GM19351 (cell line): ENCODE data around the gene MED17.
"Not testable (repeated sequence)": the region's sequence is repeated elsewhere in the genome, so short reads cannot be mapped to it uniquely, and the experiment has no call there.

Source experiments
- ATAC-seq: cut with Tn5 transposase; IDR thresholded peaks from one replicate; pipeline ENCODE4 v1.9.1; 2021; ENCODE audit warnings: mild to moderate bottlenecking, moderate library complexity; ENCODE audit not compliant: unreplicated experiment

MED17 gene, protein sequence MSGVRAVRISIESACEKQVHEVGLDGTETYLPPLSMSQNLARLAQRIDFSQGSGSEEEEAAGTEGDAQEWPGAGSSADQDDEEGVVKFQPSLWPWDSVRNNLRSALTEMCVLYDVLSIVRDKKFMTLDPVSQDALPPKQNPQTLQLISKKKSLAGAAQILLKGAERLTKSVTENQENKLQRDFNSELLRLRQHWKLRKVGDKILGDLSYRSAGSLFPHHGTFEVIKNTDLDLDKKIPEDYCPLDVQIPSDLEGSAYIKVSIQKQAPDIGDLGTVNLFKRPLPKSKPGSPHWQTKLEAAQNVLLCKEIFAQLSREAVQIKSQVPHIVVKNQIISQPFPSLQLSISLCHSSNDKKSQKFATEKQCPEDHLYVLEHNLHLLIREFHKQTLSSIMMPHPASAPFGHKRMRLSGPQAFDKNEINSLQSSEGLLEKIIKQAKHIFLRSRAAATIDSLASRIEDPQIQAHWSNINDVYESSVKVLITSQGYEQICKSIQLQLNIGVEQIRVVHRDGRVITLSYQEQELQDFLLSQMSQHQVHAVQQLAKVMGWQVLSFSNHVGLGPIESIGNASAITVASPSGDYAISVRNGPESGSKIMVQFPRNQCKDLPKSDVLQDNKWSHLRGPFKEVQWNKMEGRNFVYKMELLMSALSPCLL

DNA sequence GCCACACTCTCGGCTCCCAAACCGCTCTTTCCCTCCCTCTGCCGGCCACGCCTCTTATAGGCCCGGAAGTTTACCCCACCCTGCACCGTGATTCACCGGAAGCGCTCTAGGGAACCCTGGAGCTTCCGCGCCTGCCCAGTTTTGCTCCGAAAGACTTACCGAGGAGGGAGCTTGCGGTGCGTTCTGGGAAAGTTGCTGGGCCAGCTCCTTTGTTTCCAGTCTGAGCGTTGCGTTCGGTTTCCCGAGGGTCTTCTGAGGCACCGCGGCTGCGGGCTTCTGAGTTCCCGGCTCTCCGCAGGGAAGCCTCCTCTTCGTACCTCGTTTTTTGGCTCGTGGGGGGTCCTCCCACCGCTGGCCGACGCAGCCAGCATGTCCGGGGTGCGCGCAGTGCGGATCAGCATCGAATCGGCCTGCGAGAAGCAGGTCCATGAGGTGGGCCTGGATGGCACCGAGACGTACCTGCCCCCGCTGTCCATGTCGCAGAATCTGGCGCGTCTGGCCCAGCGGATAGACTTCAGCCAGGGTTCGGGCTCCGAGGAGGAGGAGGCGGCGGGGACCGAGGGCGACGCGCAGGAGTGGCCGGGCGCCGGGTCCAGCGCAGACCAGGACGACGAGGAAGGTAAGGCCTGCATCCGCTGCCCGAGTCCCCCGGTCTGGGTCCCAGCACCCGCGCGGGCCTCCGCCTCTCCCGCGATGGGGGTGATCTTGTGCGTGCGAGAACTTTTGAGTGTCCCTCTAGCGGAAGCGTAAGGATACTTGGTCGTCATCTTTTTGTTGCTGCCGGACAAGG, at the start of gene MED17:
Gene MED17, plus strand, starts transcription at position 138 of the 790 bp plus-strand sequence. Its CDS starts 232 bp downstream, at position 370.
- peak; percentile 92 for ATAC-seq

DNA sequence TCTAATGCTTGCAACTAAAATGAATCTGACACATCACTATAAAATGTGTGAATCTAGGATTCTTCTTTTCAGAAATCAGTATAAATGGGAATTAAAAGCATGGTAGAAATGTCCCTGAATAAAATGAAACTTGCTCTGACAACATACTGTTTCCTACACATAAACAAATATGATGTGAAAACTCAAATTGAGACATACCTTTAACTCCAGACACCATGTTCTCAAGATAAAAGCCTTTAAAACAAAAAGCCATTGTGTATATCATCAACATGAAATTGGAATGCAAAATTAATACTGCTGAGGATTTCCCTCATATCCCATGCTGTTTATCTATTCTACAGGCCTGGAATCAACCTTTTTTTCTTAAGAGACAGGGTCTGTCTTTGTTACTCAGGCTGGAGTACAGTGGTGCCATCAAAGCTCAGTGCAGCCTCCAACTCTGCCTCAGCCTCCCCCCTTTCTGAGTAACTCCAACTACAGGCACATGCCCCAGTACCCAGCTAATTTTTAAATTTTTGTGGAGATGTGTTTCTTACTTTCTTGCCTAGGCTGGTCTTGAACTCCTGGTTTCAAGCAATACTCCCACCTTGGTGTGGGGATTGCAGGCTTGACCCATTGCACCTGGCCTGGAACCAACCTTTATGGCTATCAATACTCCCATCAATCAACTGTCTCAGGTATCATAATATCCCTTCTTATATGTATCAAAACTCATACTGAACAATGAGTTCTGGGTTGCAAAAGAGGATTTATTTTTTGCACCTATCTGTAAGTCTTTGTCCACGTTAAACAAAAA, 49.5 kb upstream of the MED17 start:
- no peak for ATAC-seq

DNA sequence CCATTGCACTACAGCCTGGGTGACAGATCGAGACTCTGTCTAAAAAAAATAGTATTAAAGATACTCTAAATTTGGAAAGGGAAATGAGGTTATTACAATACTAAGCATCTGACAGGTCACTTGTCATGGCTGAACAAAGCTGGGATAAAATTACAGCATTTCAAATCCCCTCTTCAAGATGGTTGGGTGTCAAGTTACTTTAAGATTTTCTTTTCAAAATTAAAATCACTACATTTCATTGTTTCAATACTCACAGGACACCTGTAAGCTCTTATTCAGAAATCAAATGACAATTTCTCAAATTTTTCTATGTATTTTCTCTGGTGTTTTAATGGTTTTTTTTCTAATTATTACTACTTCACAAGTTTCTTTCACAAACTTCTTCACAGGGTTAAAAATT, 48.5 kb upstream of the MED17 start:
- no peak for ATAC-seq

DNA sequence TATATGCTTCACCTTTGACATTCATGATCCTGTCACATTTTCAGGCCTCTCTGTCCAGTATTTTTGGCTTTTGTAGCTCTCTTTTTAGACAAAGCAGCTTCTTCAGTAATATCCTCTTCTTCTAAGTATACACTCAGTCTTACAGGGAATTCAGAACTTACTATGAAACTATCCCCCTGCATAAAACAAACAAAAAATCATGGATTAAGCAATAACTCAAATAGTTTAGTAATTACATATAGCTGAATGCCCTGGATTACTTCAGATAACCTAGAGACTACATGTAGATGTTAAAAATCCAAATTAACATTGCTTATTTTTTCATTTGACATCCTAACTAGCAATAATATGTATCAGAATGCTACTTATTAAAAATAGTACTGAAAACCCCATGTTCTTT, 48.0 kb upstream of the MED17 start:
- ATAC-seq: no peak

DNA sequence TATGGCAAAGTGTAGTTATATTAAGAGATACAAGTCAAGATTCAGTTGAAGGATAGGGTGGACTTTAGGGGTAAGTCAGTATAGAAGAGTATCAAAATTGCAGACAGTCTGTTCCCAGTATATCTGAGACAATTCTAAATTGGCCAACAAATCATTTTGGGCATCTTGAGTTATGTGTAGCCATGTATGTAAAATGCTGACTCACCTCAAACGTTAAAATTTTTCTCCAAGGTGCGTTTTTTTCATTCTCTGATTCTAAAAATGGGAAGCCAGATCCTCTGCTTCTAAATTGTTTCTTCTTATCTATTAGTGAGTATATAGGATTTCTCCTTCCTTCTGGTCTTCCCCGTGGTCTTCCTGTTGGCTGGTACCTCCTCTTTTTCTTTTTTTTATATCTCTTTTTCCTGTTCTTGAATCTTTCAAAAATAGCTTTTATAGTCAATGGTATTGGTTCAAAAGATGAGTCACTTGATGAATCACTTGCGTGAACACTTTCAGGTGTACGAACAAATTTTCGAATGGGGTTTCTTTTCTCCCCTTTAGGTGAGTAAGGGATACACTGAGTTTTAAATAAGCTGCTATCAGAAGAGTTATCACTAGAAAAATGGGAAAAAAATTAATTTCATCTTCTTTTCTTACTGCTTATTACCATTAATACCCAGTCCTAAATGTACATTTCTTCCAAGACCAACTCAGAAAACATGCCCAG, 46.0 kb upstream of the MED17 start:
- ATAC-seq: no peak

DNA sequence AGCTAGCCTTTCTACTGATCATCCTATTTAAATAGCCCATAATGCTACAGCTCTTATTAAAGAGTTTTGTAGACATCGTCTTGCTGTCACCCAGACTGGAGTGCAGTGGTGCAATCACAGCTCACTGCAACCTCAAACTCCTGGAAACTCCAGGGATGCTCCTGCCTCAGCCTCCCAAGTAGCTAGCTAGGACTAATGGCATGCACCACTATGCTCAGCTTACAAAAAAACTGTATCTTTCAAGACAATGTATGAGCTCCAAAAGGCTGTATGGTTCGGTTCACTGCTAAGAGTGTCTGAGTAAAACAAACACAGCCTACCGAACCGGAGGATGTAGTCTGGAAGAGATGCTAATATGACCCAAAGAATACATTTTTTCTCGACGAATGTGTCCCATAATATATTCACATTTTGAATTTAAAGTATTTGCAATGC, 45.4 kb upstream of the MED17 start:
- no peak for ATAC-seq

DNA sequence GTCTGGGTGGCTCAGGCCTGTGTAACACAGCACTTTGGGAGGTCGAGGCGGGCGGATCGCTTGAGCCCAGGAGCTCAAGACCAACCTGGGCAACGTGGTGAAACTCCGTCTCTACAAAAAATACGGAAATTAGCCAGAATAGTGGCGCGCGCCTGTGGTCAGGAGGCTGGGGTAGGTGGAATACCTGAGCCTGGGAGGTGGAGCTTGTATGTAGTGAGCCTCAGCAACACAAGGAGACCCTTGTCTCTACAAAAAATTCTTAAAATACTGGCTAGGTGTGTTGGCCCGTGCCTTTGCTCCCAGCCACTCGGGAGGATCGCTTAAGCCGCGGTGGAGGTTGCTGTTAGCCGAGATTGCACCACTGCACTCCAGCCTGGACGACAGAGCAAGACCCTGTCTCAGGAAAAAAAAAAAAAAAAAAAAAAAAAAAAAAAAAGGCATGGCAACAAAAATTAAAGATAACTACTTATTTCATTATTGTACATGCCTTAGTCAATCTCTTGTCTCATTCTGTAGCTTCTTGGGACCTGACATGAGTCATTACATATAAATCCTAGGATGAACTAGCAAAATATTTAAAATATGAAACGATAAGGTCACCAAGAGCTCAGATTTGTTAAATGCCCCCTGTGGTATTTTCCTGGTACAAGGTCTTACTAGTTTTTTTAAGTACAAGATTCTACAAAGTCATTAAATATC, 43.9 kb upstream of the MED17 start:
- peak; percentile 20 for ATAC-seq

DNA sequence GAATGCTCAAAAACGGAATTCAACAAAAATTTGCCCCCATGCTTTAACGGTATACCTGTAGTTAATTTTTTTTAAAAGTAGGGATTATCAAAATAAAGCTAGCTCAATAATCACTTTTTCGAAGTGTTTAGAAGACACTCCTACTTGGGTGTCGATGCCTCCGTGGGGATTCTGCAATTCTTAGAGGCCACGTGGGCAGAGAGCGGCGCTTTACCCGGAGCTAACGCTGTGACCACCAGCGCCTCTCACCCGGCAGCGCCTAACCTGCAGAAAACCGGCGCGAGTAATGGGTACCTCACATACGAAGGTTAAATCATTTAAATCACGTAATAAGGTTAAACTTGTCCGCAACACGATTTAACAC, 43.4 kb upstream of the MED17 start:
- peak; percentile 34 for ATAC-seq

DNA sequence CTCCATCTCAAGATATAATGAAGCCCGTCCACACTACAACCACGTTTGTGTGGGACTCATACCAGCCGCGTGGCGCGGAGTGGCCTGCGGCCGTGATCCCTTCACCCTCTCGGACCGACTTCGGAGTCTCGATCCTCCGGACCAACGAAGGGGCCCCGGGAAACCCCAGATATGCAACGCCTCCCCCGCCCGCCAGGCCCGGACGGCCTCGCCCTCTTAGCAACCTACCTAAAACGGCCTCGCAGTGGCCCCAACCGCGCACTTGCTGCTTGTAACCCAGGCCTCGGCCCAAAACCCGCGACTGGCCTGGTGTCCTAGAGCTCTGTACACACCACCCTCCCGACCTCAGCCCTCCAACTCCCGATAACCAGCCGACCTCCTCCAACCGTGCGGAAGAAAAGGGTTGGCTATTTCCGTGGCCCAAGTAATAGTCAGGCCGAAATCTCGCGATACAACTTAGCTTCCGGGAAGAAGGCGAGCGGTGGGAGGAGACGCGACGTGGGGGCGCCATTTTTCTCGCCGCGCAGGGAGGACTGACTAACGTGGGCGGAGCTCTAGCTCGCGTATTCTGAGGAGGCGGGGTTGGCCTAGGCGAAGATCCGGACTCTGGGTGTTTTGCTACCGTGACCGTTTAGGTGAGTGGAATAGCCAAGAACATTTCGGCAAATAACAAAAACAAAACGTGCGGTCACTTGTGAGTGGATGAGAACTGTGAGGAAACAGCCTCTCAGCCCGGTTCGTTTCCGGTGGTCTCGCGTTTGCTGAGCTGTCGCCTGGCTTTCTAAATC, 42.8 kb upstream of the MED17 start, which contains the start of the genes C11orf54 and TAF1D:
Gene C11orf54, plus strand, starts transcription at position 579 of the 788 bp plus-strand sequence. CDS start 5,722 bp downstream, outside the sequence.
Gene TAF1D, minus strand, starts transcription at position 402 of the 788 bp plus-strand sequence. CDS start 2,191 bp downstream, outside the sequence.
- ATAC-seq: peak; percentile 78

DNA sequence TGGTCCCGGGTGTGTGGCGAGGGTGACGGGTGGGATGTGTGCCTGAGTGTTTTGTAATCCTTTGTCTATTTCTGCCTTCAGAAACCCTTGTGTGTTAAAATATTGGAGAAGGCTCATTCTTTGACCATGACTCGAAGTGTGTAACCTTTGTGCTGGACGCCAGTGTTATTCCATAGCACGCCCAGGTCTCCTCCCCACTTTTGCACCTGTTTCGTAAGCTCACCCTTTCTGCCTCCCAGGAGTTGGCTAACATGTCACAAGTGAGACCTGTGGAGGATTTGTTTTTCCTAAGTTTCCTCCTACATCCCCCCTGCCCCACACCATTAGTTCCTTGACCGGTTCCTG, 42.2 kb upstream of the MED17 start:
- peak; percentile 7 for ATAC-seq

DNA sequence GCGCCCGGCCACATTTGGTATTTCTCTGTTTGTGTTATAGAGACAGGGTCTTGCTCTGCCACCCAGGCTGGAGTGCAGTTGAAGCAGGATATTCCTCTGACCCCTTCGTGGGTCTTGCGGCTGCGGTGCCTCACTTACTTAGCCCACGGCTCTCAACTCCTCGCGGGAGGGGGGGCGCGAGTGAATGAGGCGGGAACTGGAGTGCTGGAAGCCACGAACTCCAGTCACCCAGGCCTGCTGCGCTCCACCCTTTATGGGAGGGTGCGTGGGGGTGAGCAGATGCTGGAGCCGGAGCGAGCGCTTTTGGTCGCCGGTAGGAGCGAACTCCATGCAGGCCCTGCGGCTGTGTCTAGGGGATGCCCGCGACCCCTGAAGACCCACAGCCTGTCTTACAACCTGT, 40.8 kb upstream of the MED17 start:
- ATAC-seq: no peak

DNA sequence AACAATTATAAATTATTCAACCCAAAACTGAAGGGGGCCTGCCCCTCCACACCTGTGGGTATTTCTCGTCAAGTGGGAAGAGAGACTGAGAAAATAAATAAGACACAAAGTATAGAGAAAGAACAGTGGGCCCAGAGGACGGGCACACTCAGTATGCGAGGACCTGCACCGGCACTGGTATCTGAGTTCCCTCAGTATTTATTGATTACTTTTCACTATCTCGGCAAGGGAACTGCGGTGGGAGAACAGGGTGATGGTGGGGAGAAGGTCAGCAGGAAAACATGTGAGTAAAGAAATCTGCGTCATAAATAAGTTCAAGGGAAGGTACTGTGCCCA, 39.4 kb upstream of the MED17 start:
- no peak for ATAC-seq

DNA sequence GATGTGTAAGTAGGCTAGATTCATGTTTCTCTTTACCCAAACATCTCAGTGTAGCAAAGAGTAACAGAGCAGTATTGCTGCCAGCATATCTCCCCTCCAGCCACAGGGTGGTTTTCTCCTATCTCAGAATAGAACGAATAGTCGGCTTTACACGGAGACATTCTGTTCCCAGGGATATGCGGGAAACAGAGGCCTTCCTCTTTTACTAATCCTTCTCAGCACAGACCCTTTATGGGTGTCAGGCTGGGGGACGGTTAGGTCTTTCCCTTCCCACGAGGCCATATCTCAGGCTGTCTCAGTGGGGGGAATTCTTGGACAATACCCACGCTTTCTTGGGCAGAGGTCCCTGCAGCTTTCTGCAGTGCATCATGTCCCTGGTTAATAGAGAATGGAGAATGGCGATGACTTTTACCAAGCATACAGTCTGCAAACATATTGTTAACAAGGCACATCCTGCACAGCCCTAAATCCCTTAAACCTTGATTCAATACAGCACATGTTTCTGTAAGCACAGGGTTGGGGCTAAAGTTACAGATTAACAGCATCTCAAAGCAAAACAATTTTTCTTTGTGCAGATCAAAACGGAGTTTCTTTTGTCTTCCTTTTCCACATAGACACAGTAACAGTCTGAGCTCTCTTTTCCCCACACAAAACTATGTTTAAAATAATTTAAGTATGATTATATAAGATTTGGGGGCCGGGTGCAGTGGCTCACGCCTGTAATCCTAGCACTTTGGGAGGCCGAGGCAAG, 38.9 kb upstream of the MED17 start:
- not testable (repeated sequence) for ATAC-seq

DNA sequence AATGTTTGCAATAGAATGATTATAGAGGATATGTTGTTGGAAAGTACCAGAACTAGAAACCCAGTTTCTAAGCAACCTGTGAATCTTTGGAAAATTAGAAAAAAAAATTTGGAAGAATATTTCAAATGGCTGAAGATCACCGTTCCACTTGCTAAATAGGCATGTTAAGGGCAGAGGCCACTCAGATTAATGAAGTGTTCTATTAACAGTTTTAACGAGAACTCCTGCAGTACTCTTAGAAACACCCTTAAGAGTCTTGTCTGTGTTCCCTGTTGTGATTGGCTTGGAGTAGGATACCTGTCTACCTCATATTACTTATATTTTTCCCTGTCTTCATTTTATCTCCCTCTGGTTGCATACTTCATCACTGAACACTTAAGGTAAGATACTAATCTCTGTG, 38.0 kb upstream of the MED17 start:
- ATAC-seq: no peak

DNA sequence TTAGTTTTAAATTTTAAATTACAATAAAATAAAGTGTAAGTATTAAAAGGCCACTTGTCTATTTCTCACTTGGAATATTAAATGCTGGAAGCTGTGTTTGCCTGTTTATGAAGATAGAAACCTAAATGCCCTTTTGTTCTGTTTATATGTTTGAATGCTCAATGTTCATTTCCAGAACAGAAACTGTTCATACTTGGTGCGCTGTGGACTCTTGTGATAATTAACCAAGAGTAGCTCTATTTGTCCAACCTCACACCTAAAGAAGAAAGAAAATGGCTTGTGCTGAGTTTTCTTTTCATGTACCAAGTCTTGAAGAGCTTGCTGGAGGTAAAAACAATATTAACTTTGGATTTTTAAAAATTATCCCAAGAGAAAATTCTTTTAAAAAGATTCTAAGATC, 37.0 kb upstream of the MED17 start:
- ATAC-seq: peak; percentile 67

DNA sequence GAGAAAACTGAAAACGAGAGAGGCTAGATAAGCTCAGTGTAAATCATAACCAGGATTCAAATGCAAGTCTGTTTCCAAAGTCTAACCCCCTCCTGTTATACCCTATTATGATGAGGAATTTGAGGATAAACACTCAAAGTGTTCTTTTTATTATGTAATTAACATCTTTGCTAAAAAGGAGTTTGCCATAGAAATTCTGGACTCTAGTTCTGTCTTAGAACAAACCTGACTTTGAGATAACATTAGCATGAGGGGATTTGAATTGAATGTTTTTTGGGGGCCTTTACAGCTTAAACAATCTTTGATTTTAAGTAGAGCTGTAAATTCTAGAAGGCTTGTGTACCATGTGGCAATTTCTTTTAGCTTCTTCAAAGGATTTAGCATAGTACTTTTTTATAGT, 33.1 kb upstream of the MED17 start:
- no peak for ATAC-seq

DNA sequence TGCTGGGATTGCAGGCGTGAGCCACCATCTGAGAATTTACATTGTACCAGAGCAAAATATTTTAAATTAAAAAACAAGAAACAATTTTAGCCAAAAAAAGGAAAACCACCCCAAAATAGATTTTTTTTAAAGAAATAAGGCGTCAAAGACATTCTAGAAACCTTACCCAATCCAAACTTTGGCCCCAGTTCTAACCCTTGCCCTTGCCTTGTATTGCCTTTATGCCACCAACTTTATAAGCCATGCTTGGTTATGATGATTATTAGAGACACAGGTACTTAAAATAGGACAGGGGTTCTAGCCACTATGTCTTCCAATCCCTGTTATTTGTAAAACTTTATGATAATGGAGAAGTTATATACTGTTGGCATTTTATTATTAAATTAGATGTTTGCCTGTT, 30.8 kb upstream of the MED17 start:
- no peak for ATAC-seq

DNA sequence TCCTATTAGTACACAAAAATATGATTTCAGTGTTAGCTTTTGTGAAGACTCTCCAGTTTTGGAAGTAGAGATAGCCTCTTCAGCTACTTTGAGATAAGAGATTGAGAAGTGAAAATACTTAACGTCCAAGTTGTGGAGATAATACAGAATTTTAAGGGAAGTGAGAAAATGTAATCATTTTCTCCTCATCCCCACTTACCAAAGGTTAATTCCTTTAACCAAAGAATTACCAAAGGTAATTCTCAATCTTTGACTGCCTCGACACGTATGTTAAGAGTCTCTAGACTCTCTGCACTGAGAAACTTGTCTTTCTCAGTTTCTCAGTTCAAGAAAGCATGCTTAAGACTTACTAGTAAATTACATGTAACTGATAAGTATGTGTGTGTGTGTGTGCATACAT, 27.3 kb upstream of the MED17 start:
- peak; percentile 65 for ATAC-seq
